Esophagus muscularis mucosa (tissue), 4 donors: Measurements from ENCODE around the gene ZBTB22. TPM values are rescaled to one million over a fixed set of nuclear protein-coding genes. Genes with fewer than 3 reads are reported as not detected.
"Not testable (repeated sequence)": the region's sequence is repeated elsewhere in the genome, so short reads cannot be mapped to it uniquely, and the experiment has no call there.

Experiments
- DNase-seq: peaks from one replicate; pipeline ENCODE4 v3.0.0-alpha.2; 2017; ENCODE audit errors: extremely low spot score
- H3K27ac ChIP-seq, 4 donors: fragments of 200-600 bp; sonication (generic); replicated peaks in 1 of 4; 1 replicate in 3 of 4; 2 replicates in 1 of 4; pipeline ENCODE4 v1.5.1; 2016 to 2019; ENCODE audit warnings: mild to moderate bottlenecking in 1 of 4
- H3K27me3 ChIP-seq, 4 donors: fragments of 200-600 bp; sonication (generic); one replicate each; pipeline versions ENCODE4 v1.5.1 to v1.6.0; 2016 to 2019
- H3K36me3 ChIP-seq, 4 donors: fragments of 200-600 bp; sonication (generic); one replicate each; pipeline ENCODE4 v1.5.1; 2016 to 2019
- H3K4me1 ChIP-seq, 4 donors: fragments of 200-600 bp; sonication (generic); one replicate each; pipeline ENCODE4 v1.5.1; 2016 to 2019
- H3K4me3 ChIP-seq, 4 donors: fragments of 200-600 bp; sonication (generic); 1 replicate in 2 of 4; 2 replicates in 2 of 4; pipeline ENCODE4 v1.5.1; 2016 to 2019; ENCODE audit warnings: mild to moderate bottlenecking in 4 of 4, moderate library complexity in 1 of 4
- H3K9me3 ChIP-seq, 4 donors: fragments of 200-600 bp; sonication (generic); 1 replicate in 3 of 4; 2 replicates in 1 of 4; pipeline ENCODE4 v1.5.1; 2016 to 2019
- EP300 ChIP-seq: sonication (generic); formaldehyde crosslinking; IDR thresholded peaks from one replicate; pipeline ENCODE4 v1.6.1; 2017; ENCODE audit warnings: antibody characterized with exemption
- POLR2A ChIP-seq: fragments of 450-650 bp; IDR thresholded peaks from one replicate; pipeline ENCODE4 v1.6.1; 2017; ENCODE audit warnings: antibody characterized with exemption, moderate library complexity, mild to moderate bottlenecking, low read depth
- POLR2AphosphoS5 ChIP-seq, 2 donors: sonication (generic); formaldehyde crosslinking; IDR thresholded peaks; one replicate each; pipeline ENCODE4 v1.6.1; 2017; ENCODE audit warnings: antibody characterized with exemption in 2 of 2
- WGBS: methylation state at CpG from one replicate; pipeline ENCODE4 v1.1.5; 2018; 5-methylcytosine and 5-hydroxymethylcytosine counted together
- intact Hi-C: fragments of 100-400 bp; cut with DNase I; formaldehyde crosslinking; loops from one replicate; pipeline ENCODE4 v1.15.1; 2023
- total RNA-seq, 4 donors: library from RNA; depleted of rRNA; stranded (reverse); fragments of >200 nt; gene quantifications; one replicate each; pipeline versions ENCODE4 v1.1.0 to v1.2.1, GENCODE V29; 2016
- TF ChIP-seq, protein P1 (sequence below), 3 experiments: fragments of 200-600 bp in 2 of 3; fragments of 450-650 bp in 1 of 3; sonication (generic) in 2 of 3; IDR thresholded peaks; one replicate each; pipeline ENCODE4 v1.5.1; 2017 to 2019; ENCODE audit warnings: antibody characterized with exemption in 3 of 3, mild to moderate bottlenecking in 2 of 3, moderate library complexity in 1 of 3

ZBTB22 gene
- total RNA-seq, 4 donors from 2014 or later = 12.9 to 24.2 (median 15.8) TPM

DNA sequence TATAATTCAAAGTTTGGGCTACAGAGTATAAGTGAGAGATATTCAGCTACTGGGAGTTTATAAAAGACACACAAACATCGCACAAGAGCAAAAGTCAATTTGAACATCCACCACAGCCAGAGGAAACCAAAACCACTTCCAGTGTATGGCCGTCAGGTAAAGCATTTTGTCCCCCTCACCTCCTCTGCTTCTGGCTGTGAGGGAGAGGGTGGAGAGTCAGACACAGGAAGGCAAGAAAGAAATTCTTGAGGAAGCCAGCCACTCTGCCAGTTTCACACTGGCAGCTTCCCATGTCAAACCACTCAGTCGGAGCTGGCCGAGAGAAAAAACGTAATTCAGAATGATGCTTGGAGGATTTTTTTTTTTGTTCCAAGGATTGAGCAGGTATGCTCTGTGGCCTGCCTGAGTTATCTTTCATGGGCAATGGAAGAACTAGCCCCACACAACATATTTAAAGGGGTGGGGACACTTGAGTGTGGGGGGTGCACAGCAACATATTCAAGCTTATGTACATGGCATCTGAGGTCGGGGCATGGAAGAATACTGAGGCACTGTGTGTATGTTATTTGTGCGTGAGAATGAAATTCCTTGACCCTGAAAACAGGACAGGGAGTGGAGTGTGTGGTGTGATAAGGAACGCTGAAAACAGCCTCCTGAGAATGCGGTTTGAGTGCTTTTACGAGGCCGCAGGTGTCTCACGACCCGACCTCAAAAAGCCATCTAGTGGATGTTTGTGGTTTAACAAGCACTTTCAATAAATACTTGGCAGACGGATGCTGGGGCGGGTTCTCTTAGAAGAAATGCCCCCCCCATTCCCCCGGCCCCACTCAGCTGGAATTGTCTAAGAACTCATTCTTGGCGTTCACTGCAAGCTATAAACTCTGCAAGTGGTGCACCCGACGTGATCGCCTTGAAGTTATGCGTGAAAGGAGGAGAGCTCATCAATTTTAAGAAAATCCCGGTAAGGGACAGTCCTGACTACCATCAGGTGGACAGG lies 27.5 kb upstream of the ZBTB22 start:
- Histone ChIP-seq H3K4me3 (peak overlapping the region in 2 of 4 donors; percentile 1 to 23), H3K9me3 (no peaks in the 10 kb centered on the region), H3K27me3 (no peaks in the 10 kb centered on the region), H3K27ac (no peak overlapping the region), H3K36me3 (no peaks in the 10 kb centered on the region), H3K4me1 (peaks cover 9 to 15% (median 10%) of the 10 kb centered on the region in 4 donors)
- TF ChIP-seq EP300 (no peak), POLR2AphosphoS5 (IDR thresholded peaks at IDR 0.05) (peak in 1 of 2 donors; percentile 42), POLR2A (no peak)
- TF ChIP-seq, protein P1, sequence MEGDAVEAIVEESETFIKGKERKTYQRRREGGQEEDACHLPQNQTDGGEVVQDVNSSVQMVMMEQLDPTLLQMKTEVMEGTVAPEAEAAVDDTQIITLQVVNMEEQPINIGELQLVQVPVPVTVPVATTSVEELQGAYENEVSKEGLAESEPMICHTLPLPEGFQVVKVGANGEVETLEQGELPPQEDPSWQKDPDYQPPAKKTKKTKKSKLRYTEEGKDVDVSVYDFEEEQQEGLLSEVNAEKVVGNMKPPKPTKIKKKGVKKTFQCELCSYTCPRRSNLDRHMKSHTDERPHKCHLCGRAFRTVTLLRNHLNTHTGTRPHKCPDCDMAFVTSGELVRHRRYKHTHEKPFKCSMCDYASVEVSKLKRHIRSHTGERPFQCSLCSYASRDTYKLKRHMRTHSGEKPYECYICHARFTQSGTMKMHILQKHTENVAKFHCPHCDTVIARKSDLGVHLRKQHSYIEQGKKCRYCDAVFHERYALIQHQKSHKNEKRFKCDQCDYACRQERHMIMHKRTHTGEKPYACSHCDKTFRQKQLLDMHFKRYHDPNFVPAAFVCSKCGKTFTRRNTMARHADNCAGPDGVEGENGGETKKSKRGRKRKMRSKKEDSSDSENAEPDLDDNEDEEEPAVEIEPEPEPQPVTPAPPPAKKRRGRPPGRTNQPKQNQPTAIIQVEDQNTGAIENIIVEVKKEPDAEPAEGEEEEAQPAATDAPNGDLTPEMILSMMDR (IDR thresholded peaks at IDR 0.05) = peak; percentile 58 to 74 (median 70)
- intact Hi-C loops = no loop called here
- 17% methylated on average over 22 of the region's 22 CpGs for WGBS
- no peak for DNase-seq

DNA sequence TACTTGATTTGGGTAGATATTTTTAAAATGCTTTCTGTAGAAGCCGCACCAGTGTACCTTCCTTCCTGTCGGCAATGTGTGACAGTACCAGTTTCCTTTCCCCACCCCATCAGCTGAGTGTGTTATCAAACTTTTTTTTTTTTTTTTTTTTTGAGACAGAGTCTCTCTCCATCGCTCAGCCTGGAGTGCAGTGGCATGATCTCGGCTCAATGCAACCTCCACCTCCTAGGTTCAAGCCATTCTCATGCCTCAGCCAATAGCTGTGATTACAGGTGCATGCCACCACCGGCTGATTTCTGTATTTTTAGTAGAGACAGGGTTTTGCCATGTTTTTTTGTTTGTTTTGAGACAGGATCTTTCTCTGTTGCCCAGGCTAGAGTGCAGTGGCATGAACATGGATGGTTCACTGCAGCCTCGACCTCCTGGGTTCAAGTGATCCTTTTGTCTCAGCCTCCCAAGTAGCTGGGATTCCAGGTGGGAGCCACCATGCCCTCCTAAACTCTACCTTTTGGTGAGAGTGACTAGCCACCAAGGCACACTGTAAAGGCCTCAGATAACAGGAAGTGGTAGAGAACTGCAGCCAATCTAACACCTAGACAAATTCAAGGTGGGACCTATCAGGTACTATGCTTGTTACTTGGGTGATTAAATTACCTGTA lies 26.5 kb upstream of the ZBTB22 start:
- Histone ChIP-seq H3K4me1 (peaks cover 9 to 15% (median 10%) of the 10 kb centered on the region in 4 donors), H3K27me3 (no peaks in the 10 kb centered on the region), H3K4me3 (no peak overlapping the region), H3K36me3 (no peaks in the 10 kb centered on the region), H3K27ac (no peak overlapping the region), H3K9me3 (no peaks in the 10 kb centered on the region)
- DNase-seq = no peak
- WGBS = 80% methylated on average over 6 of the region's 6 CpGs
- intact Hi-C loops = no loop called here
- TF ChIP-seq POLR2A = no peak
- no peak for TF ChIP-seq EP300
- TF ChIP-seq, protein P1 (IDR thresholded peaks at IDR 0.05) = no peak

DNA sequence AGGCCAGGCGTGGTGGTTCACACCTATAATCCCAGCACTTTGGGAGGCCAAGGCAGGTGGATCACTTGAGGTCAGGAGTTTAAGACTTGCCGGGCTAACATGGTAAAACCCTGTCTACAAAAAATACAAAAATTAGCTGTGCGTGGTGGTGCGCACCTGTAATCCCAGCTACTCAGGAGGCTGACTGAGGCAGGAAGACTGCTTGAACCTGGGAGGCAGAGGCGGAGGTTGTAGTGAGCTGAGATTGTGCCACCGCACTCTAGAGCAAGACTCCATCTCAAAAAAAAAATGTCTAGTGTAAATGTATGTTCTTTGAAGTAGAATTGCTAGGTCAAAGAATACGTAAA lies 26.0 kb upstream of the ZBTB22 start:
- peaks cover 9 to 15% (median 10%) of the 10 kb centered on the region in 4 donors for H3K4me1 ChIP-seq
- H3K4me3 ChIP-seq, intact Hi-C loops, DNase-seq, H3K27me3 ChIP-seq, H3K27ac ChIP-seq, H3K9me3 ChIP-seq, H3K36me3 ChIP-seq: not testable (repeated sequence)
- 91% methylated on average over 7 of the region's 7 CpGs for WGBS

DNA sequence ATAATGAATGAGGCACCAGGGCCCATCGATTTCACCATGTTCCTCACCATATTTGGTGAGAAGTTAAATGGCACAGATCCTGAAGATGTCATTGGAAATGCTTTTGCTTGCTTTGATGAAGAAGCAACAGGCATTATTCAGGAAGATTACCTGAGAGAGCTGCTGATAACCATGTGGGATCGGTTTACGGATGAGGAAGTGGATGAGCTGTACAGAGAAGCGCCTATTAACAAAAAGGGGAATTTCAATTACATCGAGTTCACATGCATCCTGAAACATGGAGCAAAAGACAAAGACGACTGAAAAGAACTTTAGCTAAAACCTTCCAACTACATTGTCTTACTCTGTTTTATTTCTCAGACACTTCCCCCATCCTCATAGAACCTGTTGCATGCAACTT lies 21.6 kb upstream of the ZBTB22 start:
- DNase-seq = no peak
- 85% methylated on average over 6 of the region's 6 CpGs for WGBS
- H3K4me1 ChIP-seq = no peaks in the 10 kb centered on the region
- no peaks in the 10 kb centered on the region for H3K9me3 ChIP-seq
- H3K27me3 ChIP-seq = no peaks in the 10 kb centered on the region
- intact Hi-C loops = no loop called here
- H3K4me3 ChIP-seq = no peak overlapping the region
- H3K27ac ChIP-seq = no peak overlapping the region
- TF ChIP-seq, protein P1 (IDR thresholded peaks at IDR 0.05) = no peak
- TF ChIP-seq POLR2AphosphoS5 (IDR thresholded peaks at IDR 0.05) (no peak), POLR2A (no peak), EP300 (no peak)
- H3K36me3 ChIP-seq = no peaks in the 10 kb centered on the region

DNA sequence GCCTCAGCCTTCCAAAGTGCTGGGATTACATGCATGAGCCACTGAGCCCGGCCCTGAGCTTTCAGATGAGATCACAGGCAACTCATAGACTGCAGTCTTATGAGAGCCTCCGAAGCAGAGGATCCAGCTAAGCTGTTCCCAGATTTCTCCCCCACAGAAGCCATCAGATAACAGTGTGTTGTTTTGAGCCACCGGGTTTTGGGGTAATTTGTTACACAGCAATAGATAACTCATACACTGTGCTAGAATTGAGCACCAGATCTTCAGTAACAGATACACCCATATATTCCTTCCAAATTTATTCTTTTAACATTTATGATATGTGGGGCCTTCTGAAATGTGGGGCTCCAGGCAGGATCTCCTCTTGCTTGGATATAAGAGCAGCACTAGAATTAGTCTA lies 19.0 kb upstream of the ZBTB22 start:
- no peak for DNase-seq
- no peaks in the 10 kb centered on the region for H3K9me3 ChIP-seq
- TF ChIP-seq, protein P1 (IDR thresholded peaks at IDR 0.05) = no peak
- TF ChIP-seq POLR2A (no peak), EP300 (no peak), POLR2AphosphoS5 (IDR thresholded peaks at IDR 0.05) (no peak)
- H3K27me3 ChIP-seq = no peaks in the 10 kb centered on the region
- H3K36me3 ChIP-seq = no peaks in the 10 kb centered on the region
- 100% methylated on average over 1 of the region's 3 CpGs for WGBS
- H3K4me1 ChIP-seq = no peaks in the 10 kb centered on the region
- intact Hi-C loops = no loop called here
- H3K4me3 ChIP-seq = no peak overlapping the region
- H3K27ac ChIP-seq = no peak overlapping the region
